CD4-positive, alpha-beta T cell treated with Interleukin-6 for 4 hours (primary cell): ENCODE measurements around the gene MYH4.

ENCODE experiments used
- DNase-seq: peaks from one replicate; pipeline ENCODE4 v3.0.0-alpha.2; 2020; ENCODE audit warnings: mixed read lengths

The MYH4 gene

GRCh38 chr17:10421211-10421610 lies 48.1 kb downstream of the MYH4 start:
- DNase-seq, result no peak

GRCh38 chr17:10420811-10421210 lies 48.5 kb downstream of the MYH4 start:
- no peak for DNase-seq

GRCh38 chr17:10417431-10417830 lies 51.9 kb downstream of the MYH4 start:
- DNase-seq, result no peak

GRCh38 chr17:10415161-10415560 lies 54.2 kb downstream of the MYH4 start:
- no peak for DNase-seq

GRCh38 chr17:10403589-10403988 lies 65.8 kb downstream of the MYH4 start:
- no peak for DNase-seq

- no peak for DNase-seq
Observed at GRCh38 chr17:10398352-10398751, 71.0 kb downstream of the MYH4 start.

GRCh38 chr17:10396524-10397163 lies 72.7 kb downstream of the MYH4 start:
- DNase-seq, result no peak

- DNase-seq, result no peak
Observed at GRCh38 chr17:10394201-10394887, 75.0 kb downstream of the MYH4 start.
